Type B pancreatic cell (in vitro differentiated cells): ENCODE results near the gene ROR1. TPM values are rescaled to one million over a fixed set of nuclear protein-coding genes. Genes with fewer than 3 reads are reported as not detected.

Source experiments
- DNase-seq: peaks from one replicate; pipeline ENCODE4 v3.0.0; 2021; ENCODE audit warnings: mixed read lengths; ENCODE audit not compliant: unreplicated experiment; ENCODE audit errors: extremely low spot score
- H3K27ac Mint-ChIP-seq: 2 replicates; pipeline ENCODE4 v1.8.0; 2021; ENCODE audit warnings: mild to moderate bottlenecking, mixed read lengths
- H3K27me3 Mint-ChIP-seq: 2 replicates; pipeline ENCODE4 v1.8.0; 2021; ENCODE audit warnings: mixed read lengths
- H3K36me3 Mint-ChIP-seq: 2 replicates; pipeline ENCODE4 v1.8.0; 2021; ENCODE audit warnings: mixed read lengths
- H3K4me1 Mint-ChIP-seq: one replicate; pipeline ENCODE4 v1.8.0; 2021; ENCODE audit warnings: mixed read lengths; ENCODE audit not compliant: unreplicated experiment
- H3K4me3 Mint-ChIP-seq: 2 replicates; pipeline ENCODE4 v1.8.0; 2021; ENCODE audit warnings: mild to moderate bottlenecking, mixed read lengths
- H3K9me3 Mint-ChIP-seq: 2 replicates; pipeline ENCODE4 v1.8.0; 2021; ENCODE audit warnings: mixed read lengths
- total RNA-seq: library from RNA; stranded (reverse); gene quantifications from 2 replicates; pipeline ENCODE4 v1.2.1, GENCODE V29; 2021; ENCODE audit warnings: low replicate concordance
- TF ChIP-seq, protein P1 (sequence below): fragments of 200-600 bp; sonication (generic); conservative IDR thresholded peaks from 2 replicates; pipeline ENCODE4 v1.5.0; 2021; ENCODE audit warnings: antibody characterized with exemption, mild to moderate bottlenecking

The ROR1 gene
- total RNA-seq, 1 donor from 2014 or later: 32.0 TPM

DNA sequence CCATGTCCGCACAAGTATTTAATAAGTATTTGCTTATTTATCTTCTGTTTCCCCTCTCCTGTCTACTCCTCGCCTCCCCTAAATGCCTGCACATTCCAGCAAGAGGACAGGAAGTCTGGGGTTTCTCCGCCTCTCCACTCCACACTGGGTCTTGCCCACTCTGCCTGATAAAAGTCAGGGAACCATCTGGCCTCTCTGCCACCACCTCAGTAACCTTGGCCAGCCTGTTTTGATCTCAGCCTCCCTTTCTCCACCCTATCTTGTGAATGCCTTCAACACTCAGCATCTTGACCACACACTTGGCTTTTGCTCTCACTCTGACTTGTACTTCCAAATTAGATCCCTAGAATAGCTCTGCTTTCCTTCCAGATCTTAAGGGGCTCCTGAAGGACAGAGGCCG lies 264.3 kb downstream of the ROR1 start:
- Mint-ChIP-seq H3K36me3 (no peaks in the 10 kb centered on the region), H3K9me3 (no peaks in the 10 kb centered on the region), H3K27ac (no peak overlapping the region), H3K27me3 (no peaks in the 10 kb centered on the region), H3K4me1 (peaks cover 58% of the 10 kb centered on the region), H3K4me3 (peak overlapping the region; percentile 24)
- no peak for DNase-seq
- TF ChIP-seq, protein P1, sequence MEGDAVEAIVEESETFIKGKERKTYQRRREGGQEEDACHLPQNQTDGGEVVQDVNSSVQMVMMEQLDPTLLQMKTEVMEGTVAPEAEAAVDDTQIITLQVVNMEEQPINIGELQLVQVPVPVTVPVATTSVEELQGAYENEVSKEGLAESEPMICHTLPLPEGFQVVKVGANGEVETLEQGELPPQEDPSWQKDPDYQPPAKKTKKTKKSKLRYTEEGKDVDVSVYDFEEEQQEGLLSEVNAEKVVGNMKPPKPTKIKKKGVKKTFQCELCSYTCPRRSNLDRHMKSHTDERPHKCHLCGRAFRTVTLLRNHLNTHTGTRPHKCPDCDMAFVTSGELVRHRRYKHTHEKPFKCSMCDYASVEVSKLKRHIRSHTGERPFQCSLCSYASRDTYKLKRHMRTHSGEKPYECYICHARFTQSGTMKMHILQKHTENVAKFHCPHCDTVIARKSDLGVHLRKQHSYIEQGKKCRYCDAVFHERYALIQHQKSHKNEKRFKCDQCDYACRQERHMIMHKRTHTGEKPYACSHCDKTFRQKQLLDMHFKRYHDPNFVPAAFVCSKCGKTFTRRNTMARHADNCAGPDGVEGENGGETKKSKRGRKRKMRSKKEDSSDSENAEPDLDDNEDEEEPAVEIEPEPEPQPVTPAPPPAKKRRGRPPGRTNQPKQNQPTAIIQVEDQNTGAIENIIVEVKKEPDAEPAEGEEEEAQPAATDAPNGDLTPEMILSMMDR: no peak

DNA sequence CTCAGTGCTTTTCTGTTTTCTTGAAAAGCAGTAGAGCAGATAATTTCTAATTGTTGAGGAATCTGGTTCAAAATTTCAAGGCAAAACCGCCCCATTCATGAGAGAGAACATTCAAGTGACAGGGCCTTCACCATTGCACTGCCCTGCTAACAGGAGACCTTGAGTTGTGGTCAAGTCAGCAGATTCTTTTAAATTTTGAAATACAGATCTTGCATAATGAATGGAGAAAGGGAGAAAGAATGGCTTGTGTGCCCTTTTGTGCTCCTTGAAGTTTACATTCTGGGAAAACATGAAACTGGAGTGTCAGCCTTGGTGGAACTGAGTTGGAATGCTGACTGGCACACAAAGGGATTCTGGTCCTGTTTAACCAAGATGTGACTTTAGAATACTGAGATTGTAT lies 265.1 kb downstream of the ROR1 start:
- Mint-ChIP-seq H3K27me3 (no peaks in the 10 kb centered on the region), H3K36me3 (no peaks in the 10 kb centered on the region), H3K4me3 (no peak overlapping the region), H3K9me3 (no peaks in the 10 kb centered on the region), H3K4me1 (peaks cover 65% of the 10 kb centered on the region), H3K27ac (peak overlapping the region; percentile 61)
- TF ChIP-seq, protein P1: no peak
- no peak for DNase-seq

- TF ChIP-seq, protein P1: no peak
- Mint-ChIP-seq H3K4me3 (no peak overlapping the region), H3K36me3 (no peaks in the 10 kb centered on the region), H3K27me3 (no peaks in the 10 kb centered on the region), H3K9me3 (no peaks in the 10 kb centered on the region), H3K27ac (peak overlapping the region; percentile 61), H3K4me1 (peaks cover 60% of the 10 kb centered on the region)
- DNase-seq: no peak
These were observed 265.6 kb downstream of the ROR1 start for GRCh38 chr1:64039390-64039926.

- DNase-seq: no peak
- H3K27me3 Mint-ChIP-seq: no peaks in the 10 kb centered on the region
- peak overlapping the region; percentile 3 for H3K27ac Mint-ChIP-seq
- peaks cover 58% of the 10 kb centered on the region for H3K4me1 Mint-ChIP-seq
- H3K36me3 Mint-ChIP-seq: no peaks in the 10 kb centered on the region
- TF ChIP-seq, protein P1: no peak
- no peaks in the 10 kb centered on the region for H3K9me3 Mint-ChIP-seq
- no peak overlapping the region for H3K4me3 Mint-ChIP-seq
These were observed 267.7 kb downstream of the ROR1 start for GRCh38 chr1:64041371-64042131.

GRCh38 chr1:64042331-64043100 lies 268.7 kb downstream of the ROR1 start:
- no peaks in the 10 kb centered on the region for H3K36me3 Mint-ChIP-seq
- TF ChIP-seq, protein P1: no peak
- no peaks in the 10 kb centered on the region for H3K9me3 Mint-ChIP-seq
- peaks cover 61% of the 10 kb centered on the region for H3K4me1 Mint-ChIP-seq
- H3K27ac Mint-ChIP-seq: peak overlapping the region; percentile 44
- no peak for DNase-seq
- no peaks in the 10 kb centered on the region for H3K27me3 Mint-ChIP-seq
- no peak overlapping the region for H3K4me3 Mint-ChIP-seq
